Activated CD8-positive, alpha-beta memory T cell treated with anti-CD3 and anti-CD28 coated beads, Interleukin-2, amount 10 ng/mL, durations not matched to agents 7 days and 5 days (primary cell): Measurements from ENCODE around the gene FOXR1. TPM values are rescaled to one million over a fixed set of nuclear protein-coding genes. Genes with fewer than 3 reads are reported as not detected.
A peak's percentile ranks its signal among the peaks of the same experiment; 100 is the strongest.
"Not testable (repeated sequence)": the region's sequence is repeated elsewhere in the genome, so short reads cannot be mapped to it uniquely, and the experiment has no call there.

ENCODE experiments used
- ATAC-seq: fragments of 150-1000 bp; cut with Tn5 transposase; one replicate; pipeline ENCODE4 v1.10.0; 2021; ENCODE audit warnings: moderate library complexity
- CTCF ChIA-PET: fragments of 350-600 bp; sonication (Branson Sonifier 250); formaldehyde crosslinking; loops from one replicate; lab custom pipeline; 2021; ENCODE audit warnings: antibody characterized with exemption; lab: Charles Lee
- DNase-seq: peaks from one replicate; pipeline ENCODE4 v3.0.0-alpha.2; 2020
- H3K27ac Mint-ChIP-seq: one replicate; pipeline ENCODE4 v1.8.0; 2021; ENCODE audit warnings: mild to moderate bottlenecking, mixed read lengths
- H3K27me3 Mint-ChIP-seq: one replicate; pipeline ENCODE4 v1.8.0; 2021; ENCODE audit warnings: mixed read lengths
- H3K36me3 Mint-ChIP-seq: one replicate; pipeline ENCODE4 v1.8.0; 2021; ENCODE audit warnings: mild to moderate bottlenecking, mixed read lengths
- H3K4me1 Mint-ChIP-seq: one replicate; pipeline ENCODE4 v1.8.0; 2021; ENCODE audit warnings: mixed read lengths
- H3K4me3 Mint-ChIP-seq: one replicate; pipeline ENCODE4 v1.8.0; 2021; ENCODE audit warnings: mild to moderate bottlenecking, moderate library complexity, mixed read lengths
- H3K9me3 Mint-ChIP-seq: one replicate; pipeline ENCODE4 v1.8.0; 2022; ENCODE audit warnings: low read depth, mixed read lengths
- total RNA-seq, 2 experiments: library from RNA; stranded (reverse); gene quantifications; one replicate each; pipeline ENCODE4 v1.2.3, GENCODE V29; 2021

FOXR1 gene
- total RNA-seq, 2 experiments from 2014 or later = not detected

DNA sequence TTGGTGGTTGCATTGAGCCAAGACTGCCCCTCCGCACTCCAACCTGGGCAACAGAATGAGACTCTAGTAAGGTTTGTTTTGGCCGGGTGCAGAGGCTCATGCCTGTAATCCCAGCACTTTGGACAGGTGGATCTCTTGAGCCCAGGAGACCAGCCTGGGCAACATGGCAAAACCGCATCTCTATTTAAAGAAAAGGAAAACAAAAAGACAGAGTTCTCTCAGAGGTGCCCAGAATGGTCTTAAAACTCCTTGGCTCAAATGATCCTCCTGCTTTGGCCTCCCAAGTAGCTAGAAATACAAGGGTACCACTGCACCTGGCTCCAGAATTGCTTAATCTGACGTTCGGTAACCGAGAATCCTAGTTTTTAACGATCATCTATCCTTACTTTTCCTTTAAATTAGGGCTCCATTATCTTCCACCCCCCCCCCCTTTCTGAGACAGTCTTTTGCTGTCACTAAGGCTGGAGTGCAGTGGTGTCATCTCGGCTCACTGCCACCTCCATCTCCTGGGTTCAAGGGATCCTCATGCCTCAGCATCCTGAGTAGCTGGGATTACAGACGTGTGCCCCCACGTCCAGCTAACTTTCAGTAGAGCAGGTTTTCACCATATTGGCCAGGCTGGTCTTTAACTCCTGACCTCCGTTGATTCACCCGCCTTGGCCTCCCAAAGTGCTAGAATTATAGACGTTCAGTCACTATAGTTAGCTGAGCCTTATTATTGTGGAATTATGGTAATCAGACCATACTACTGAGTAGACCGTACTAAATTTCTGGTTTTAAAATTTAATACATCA lies 44.9 kb downstream of the FOXR1 start:
- Mint-ChIP-seq H3K9me3 (no peaks in the 10 kb centered on the region), H3K27ac (peak overlapping the region; percentile 49), H3K4me1 (peaks cover 52% of the 10 kb centered on the region), H3K4me3 (peak overlapping the region; percentile 30), H3K27me3 (no peaks in the 10 kb centered on the region), H3K36me3 (peaks cover 59% of the 10 kb centered on the region)
- DNase-seq (no peak), ATAC-seq (no peak)
- CTCF ChIA-PET = interaction anchor here (0.8 to 5.1 kb wide), 4 partner anchors 11 to 51 kb away, joined by 3 to 33 read pairs (median 4); partner anchors contain the start of genes CENATAC and VPS11

- ATAC-seq, H3K27me3 Mint-ChIP-seq, DNase-seq, H3K9me3 Mint-ChIP-seq: not testable (repeated sequence)
- Mint-ChIP-seq H3K4me1 (peaks cover 56% of the 10 kb centered on the region), H3K27ac (peak overlapping the region; percentile 99), H3K36me3 (peaks cover 62% of the 10 kb centered on the region), H3K4me3 (peak overlapping the region; percentile 94)
- CTCF ChIA-PET = interaction anchor here (1.4 to 5.1 kb wide), 3 partner anchors 13 to 38 kb away, joined by 4 to 33 read pairs (median 7); partner anchors contain the start of genes CENATAC and SLC37A4
These were observed 45.8 kb downstream of the FOXR1 start for GRCh38 chr11:119017377-119017776.

- CTCF ChIA-PET = interaction anchor here (0.6 to 5.1 kb wide), 8 partner anchors 10 to 37 kb away, joined by 3 to 33 read pairs (median 4); partner anchors contain the start of genes CENATAC and SLC37A4
- Mint-ChIP-seq H3K27ac (peak within 1 kb of the TSS; percentile 99), H3K4me1 (peaks cover 56% of the 10 kb centered on the region), H3K27me3 (no peaks in the 10 kb centered on the region), H3K36me3 (peaks cover 59% of the 10 kb centered on the region), H3K4me3 (peak within 1 kb of the TSS; percentile 94), H3K9me3 (no peaks in the 10 kb centered on the region)
- DNase-seq (peak; percentile 98), ATAC-seq (peak; percentile 91)
These were observed 46.7 kb downstream of the FOXR1 start, which contains the start of the genes RPS25 and TRAPPC4 for GRCh38 chr11:119018074-119018938. RPS25 (minus strand) TSS chr11:119018343; CDS start chr11:119018284, 59 bp downstream. TRAPPC4 (plus strand) TSS chr11:119018766; CDS start chr11:119018796, 30 bp downstream.

DNA sequence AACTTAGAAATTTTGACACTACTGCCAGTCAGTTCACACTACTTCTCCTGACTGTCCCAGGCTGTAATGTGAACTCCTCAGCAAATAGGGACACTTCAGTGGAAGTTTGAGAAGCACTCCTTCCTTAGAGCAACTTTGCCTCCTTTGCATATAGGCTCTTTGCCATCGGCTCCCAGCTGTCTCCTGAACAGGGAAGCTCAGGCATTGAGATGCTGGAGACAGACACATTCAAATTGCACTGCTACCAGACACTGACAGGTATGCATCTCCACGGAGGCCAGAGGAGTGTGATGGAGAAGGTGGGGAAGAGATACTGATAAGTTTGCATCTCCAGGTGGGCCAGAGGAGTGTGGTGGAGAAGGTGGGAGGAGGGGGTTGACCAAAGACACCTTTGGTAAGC lies 48.4 kb downstream of the FOXR1 start:
- H3K27ac Mint-ChIP-seq = peak overlapping the region; percentile 99
- H3K36me3 Mint-ChIP-seq = peaks cover 57% of the 10 kb centered on the region
- H3K4me1 Mint-ChIP-seq = peaks cover 63% of the 10 kb centered on the region
- CTCF ChIA-PET = interaction anchor here (0.7 to 5.1 kb wide), 3 partner anchors 11 to 1176 kb away, joined by 3 to 33 read pairs (median 11); partner anchors contain the start of genes CENATAC and SLC37A4
- ATAC-seq = no peak
- H3K9me3 Mint-ChIP-seq = no peaks in the 10 kb centered on the region
- DNase-seq = no peak
- no peaks in the 10 kb centered on the region for H3K27me3 Mint-ChIP-seq
- peak overlapping the region; percentile 94 for H3K4me3 Mint-ChIP-seq

DNA sequence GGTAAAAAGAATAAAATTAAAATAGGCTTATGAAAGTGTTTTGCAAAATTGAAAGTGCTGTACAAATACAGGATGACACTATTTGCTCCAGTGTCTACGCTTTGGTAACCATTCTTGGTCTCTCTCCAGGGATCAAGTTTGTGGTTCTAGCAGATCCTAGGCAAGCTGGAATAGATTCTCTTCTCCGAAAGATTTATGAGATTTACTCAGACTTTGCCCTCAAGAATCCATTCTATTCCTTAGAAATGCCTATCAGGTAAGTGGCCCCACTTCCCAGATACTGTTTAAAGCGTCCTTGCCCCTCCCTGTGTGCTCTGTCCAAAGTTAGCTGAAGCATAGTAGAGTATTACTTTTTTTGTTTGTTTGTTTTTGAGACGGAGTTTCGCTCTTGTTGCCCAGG lies 50.1 kb downstream of the FOXR1 start:
- Mint-ChIP-seq H3K36me3 (peaks cover 42% of the 10 kb centered on the region), H3K27ac (peak overlapping the region; percentile 39), H3K4me1 (peaks cover 48% of the 10 kb centered on the region), H3K9me3 (no peaks in the 10 kb centered on the region), H3K4me3 (no peak overlapping the region), H3K27me3 (no peaks in the 10 kb centered on the region)
- CTCF ChIA-PET = interaction anchor here (2.6 kb wide), 1 partner anchor 9 kb away, joined by 10 read pairs; the partner anchor contains the start of gene SLC37A4
- no peak for ATAC-seq
- no peak for DNase-seq

DNA sequence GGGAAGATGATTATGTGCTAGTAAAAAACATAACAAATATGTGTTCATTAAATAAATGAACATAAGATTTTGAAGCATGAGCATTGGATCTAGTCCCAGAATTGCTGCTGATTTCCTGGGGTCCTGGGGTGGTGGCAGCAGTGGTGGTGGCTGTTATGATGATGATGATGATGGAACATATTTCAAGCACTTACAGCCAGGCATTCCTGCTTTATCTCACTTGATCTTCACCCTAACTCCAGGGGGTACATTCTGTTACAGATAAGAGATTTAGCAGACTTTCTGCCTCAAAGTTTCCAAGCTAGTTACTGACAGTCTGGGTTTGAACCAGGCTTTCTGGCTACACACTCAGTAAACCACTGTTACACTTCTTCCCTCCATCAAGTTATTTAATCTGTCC lies 52.2 kb downstream of the FOXR1 start:
- Mint-ChIP-seq H3K4me3 (no peak overlapping the region), H3K4me1 (peaks cover 46% of the 10 kb centered on the region), H3K27ac (peak overlapping the region; percentile 13), H3K9me3 (no peaks in the 10 kb centered on the region), H3K27me3 (no peaks in the 10 kb centered on the region), H3K36me3 (peaks cover 31% of the 10 kb centered on the region)
- ATAC-seq = no peak
- CTCF ChIA-PET = interaction anchor here (0.9 to 2.6 kb wide), 4 partner anchors 7 to 76 kb away, joined by 3 to 10 read pairs (median 4); partner anchors contain the start of genes CENATAC and SLC37A4
- DNase-seq = no peak

GRCh38 chr11:119024430-119025098 lies 53.0 kb downstream of the FOXR1 start:
- peaks cover 34% of the 10 kb centered on the region for H3K36me3 Mint-ChIP-seq
- peaks cover 52% of the 10 kb centered on the region for H3K4me1 Mint-ChIP-seq
- CTCF ChIA-PET = interaction anchor here (1.7 to 2.1 kb wide), 2 partner anchors 27 to 75 kb away, joined by 4 read pairs; partner anchors contain the start of gene CENATAC
- H3K27ac Mint-ChIP-seq = peak overlapping the region; percentile 61
- no peak overlapping the region for H3K4me3 Mint-ChIP-seq
- no peak for DNase-seq
- ATAC-seq = no peak
- H3K27me3 Mint-ChIP-seq = no peaks in the 10 kb centered on the region
- no peaks in the 10 kb centered on the region for H3K9me3 Mint-ChIP-seq

DNA sequence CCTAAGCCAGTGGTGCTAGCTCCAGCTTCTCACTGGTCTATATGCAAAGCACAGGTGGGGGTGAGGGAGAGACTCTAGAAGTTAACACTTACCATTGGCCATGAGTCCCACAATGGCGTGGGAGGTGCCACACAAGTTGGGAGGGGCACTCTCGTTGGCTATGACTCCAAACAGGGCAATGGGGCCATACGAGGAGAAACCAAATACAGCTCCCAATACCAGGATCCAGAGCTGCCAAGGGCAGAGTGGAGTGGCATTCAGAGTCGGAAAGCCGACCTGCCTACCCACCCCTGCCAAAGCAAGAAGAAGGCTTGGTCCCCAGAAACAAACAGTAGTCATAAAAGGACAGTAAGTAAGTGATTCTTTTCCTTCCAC lies 53.5 kb downstream of the FOXR1 start:
- Mint-ChIP-seq H3K9me3 (no peaks in the 10 kb centered on the region), H3K27me3 (no peaks in the 10 kb centered on the region), H3K4me3 (no peak overlapping the region), H3K27ac (peak overlapping the region; percentile 6), H3K4me1 (peaks cover 51% of the 10 kb centered on the region), H3K36me3 (peaks cover 32% of the 10 kb centered on the region)
- ATAC-seq = no peak
- CTCF ChIA-PET = interaction anchor here (1.7 to 2.1 kb wide), 2 partner anchors 27 to 75 kb away, joined by 4 read pairs; partner anchors contain the start of gene CENATAC
- DNase-seq = no peak

GRCh38 chr11:119025541-119025940 lies 54.0 kb downstream of the FOXR1 start:
- H3K4me3 Mint-ChIP-seq = no peak overlapping the region
- no peaks in the 10 kb centered on the region for H3K27me3 Mint-ChIP-seq
- CTCF ChIA-PET = interaction anchor here (1.7 kb wide), 1 partner anchor 28 kb away, joined by 4 read pairs; the partner anchor contains the start of gene CENATAC
- peak overlapping the region; percentile 3 for H3K27ac Mint-ChIP-seq
- H3K4me1 Mint-ChIP-seq = peaks cover 47% of the 10 kb centered on the region
- H3K36me3 Mint-ChIP-seq = peaks cover 31% of the 10 kb centered on the region
- DNase-seq (no peak), ATAC-seq (no peak)
- H3K9me3 Mint-ChIP-seq = no peaks in the 10 kb centered on the region

DNA sequence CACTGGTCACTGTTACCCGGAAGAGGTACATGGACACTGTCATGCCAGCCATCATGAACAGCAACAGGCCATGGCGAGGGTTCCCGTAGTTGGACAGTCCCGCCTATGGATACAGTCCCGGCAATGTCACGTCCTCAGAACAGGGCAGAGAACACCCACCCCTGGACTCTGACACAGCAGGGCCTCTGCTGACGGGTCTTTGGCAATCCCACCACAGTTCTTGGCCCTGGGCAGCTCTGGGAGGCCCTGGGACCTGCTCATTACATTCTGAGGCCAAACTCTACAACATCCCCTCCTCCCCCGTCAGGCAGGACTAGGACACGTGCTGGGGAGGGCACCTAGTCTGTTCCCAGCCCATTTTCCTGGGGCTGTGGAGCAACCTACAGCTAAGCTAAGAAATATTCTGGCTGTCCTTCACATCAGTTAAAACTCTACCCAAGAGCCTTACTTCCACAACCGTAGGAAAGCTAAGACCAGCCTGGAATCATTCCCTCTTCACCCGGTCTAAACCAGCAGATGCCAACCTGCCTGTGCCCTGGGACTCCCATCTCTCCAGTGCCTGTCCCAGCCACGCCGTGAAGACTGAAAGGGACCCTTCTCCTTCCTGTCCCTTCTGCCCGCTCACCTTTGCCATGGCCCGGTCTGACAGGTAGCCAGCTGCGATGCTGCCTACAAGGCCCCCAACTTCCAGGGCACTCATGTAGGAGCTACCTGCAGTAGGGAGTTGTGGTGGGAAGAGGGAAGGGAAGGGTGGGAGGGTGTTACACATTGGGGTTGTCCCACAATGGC lies 54.6 kb downstream of the FOXR1 start:
- Mint-ChIP-seq H3K9me3 (no peaks in the 10 kb centered on the region), H3K27ac (no peak overlapping the region), H3K36me3 (peaks cover 30% of the 10 kb centered on the region), H3K4me3 (no peak overlapping the region), H3K4me1 (peaks cover 43% of the 10 kb centered on the region), H3K27me3 (no peaks in the 10 kb centered on the region)
- CTCF ChIA-PET = no interaction called here
- DNase-seq (no peak), ATAC-seq (no peak)

- H3K4me3 Mint-ChIP-seq = no peak overlapping the region
- H3K4me1 Mint-ChIP-seq = peaks cover 37% of the 10 kb centered on the region
- CTCF ChIA-PET = no interaction called here
- DNase-seq (no peak), ATAC-seq (no peak)
- no peak overlapping the region for H3K27ac Mint-ChIP-seq
- no peaks in the 10 kb centered on the region for H3K9me3 Mint-ChIP-seq
- no peaks in the 10 kb centered on the region for H3K27me3 Mint-ChIP-seq
- H3K36me3 Mint-ChIP-seq = peaks cover 23% of the 10 kb centered on the region
These were observed 55.4 kb downstream of the FOXR1 start for GRCh38 chr11:119026970-119027369.
